Panc1 (cell line): ENCODE results near the gene CCDC83. TPM values are rescaled to one million over a fixed set of nuclear protein-coding genes. Genes with fewer than 3 reads are reported as not detected.

Experiments
- ATAC-seq: fragments of 200-7000 bp; cut with Tn5 transposase; 2 replicates; pipeline ENCODE4 v1.9.1; 2020; ENCODE audit warnings: mild to moderate bottlenecking, moderate library complexity
- BruUV-seq: library from RNA; stranded (reverse); fragments of 400-500 nt; replicated peaks from 2 replicates; lab custom pipeline; 2021; lab: Mats Ljungman, UMichigan
- CTCF ChIA-PET: fragments of 300-600 bp; sonication (Branson Sonifier 250); formaldehyde crosslinking; loops from one replicate; lab custom pipeline; 2022; ENCODE audit warnings: antibody characterized with exemption; lab: Charles Lee
- POLR2A ChIA-PET: fragments of 300-600 bp; sonication (Branson Sonifier 250); formaldehyde crosslinking; loops from one replicate; lab custom pipeline; 2022; ENCODE audit warnings: antibody characterized with exemption; lab: Charles Lee
- DNase-seq: peaks from one replicate; pipeline ENCODE4 v3.0.0-alpha.2; 2010; ENCODE audit warnings: low read depth, low spot score
- H3K27ac ChIP-seq: 2 replicates; pipeline ENCODE4 v1.5.1; 2011; ENCODE audit warnings: mild to moderate bottlenecking, low read length, inconsistent platforms
- H3K27me3 ChIP-seq: fragments of 200-500 bp; sonication (Bioruptor generic); 2 replicates; pipeline ENCODE4 v1.6.0; 2014; ENCODE audit warnings: low read length, inconsistent platforms; ENCODE audit not compliant: control insufficient read depth, insufficient read depth
- H3K36me3 ChIP-seq: fragments of 200-500 bp; sonication (Bioruptor generic); 2 replicates; pipeline ENCODE4 v1.5.1; 2014; ENCODE audit warnings: inconsistent platforms, mild to moderate bottlenecking, low read length, moderate library complexity; ENCODE audit not compliant: control insufficient read depth, insufficient read depth
- H3K4me1 ChIP-seq: 2 replicates; pipeline ENCODE4 v1.5.1; 2011; ENCODE audit warnings: inconsistent platforms, mild to moderate bottlenecking, low read length, moderate library complexity; ENCODE audit not compliant: control insufficient read depth, insufficient read depth
- H3K4me3 ChIP-seq, 2 experiments: 2 replicates each; pipeline ENCODE4 v1.5.1; 2011 to 2012; ENCODE audit warnings: low read depth in 2 of 2, low read length in 2 of 2, mild to moderate bottlenecking in 2 of 2, inconsistent platforms in 1 of 2, moderate library complexity in 1 of 2
- H3K9me3 ChIP-seq: fragments of 200-500 bp; sonication (Bioruptor generic); 2 replicates; pipeline ENCODE4 v1.5.1; 2014; ENCODE audit warnings: low read depth, mild to moderate bottlenecking, inconsistent platforms, low read length, moderate library complexity; ENCODE audit not compliant: control insufficient read depth, insufficient read depth
- CTCF ChIP-seq: fragments of 450-650 bp; IDR thresholded peaks from 2 replicates; pipeline ENCODE4 v1.5.1; 2017; ENCODE audit warnings: mild to moderate bottlenecking
- POLR2AphosphoS5 ChIP-seq: IDR thresholded peaks from 2 replicates; pipeline ENCODE4 v1.6.1; 2012; ENCODE audit warnings: mild to moderate bottlenecking, low read depth, low read length, moderate library complexity
- REST ChIP-seq, 2 experiments: IDR thresholded peaks; 2 replicates each; pipeline ENCODE4 v1.6.1; 2011 to 2012; ENCODE audit warnings: low read depth in 2 of 2, control low read depth in 1 of 2, low read length in 1 of 2, mild to moderate bottlenecking in 1 of 2, moderate library complexity in 1 of 2; ENCODE audit not compliant: insufficient read depth in 1 of 2
- SIN3A ChIP-seq: IDR thresholded peaks from 2 replicates; pipeline ENCODE4 v1.6.1; 2012; ENCODE audit warnings: low read depth, mild to moderate bottlenecking, low read length, moderate library complexity, borderline replicate concordance; ENCODE audit not compliant: insufficient read depth
- TCF7L2 ChIP-seq: IDR thresholded peaks from 2 replicates; pipeline ENCODE4 v1.6.1; 2011; ENCODE audit warnings: mild to moderate bottlenecking, low read depth, low read length, inconsistent platforms
- in situ Hi-C: cut with HindIII; loops from 2 replicates; pipeline ENCODE4 v1.10.0; 2016; ENCODE audit warnings: low sequenced_read_pairs, low pct_unique_long_range_greater_than_20kb
- intact Hi-C: fragments of 100-400 bp; cut with micrococcal nuclease; formaldehyde crosslinking; loops from one replicate; pipeline ENCODE4 v1.10.0; 2022; ENCODE audit not compliant: unreplicated experiment
- total RNA-seq: library from RNA; stranded (reverse); gene quantifications from one replicate; pipeline ENCODE4 v1.2.1, GENCODE V29; 2021; ENCODE audit not compliant: unreplicated experiment

Gene CCDC83
- total RNA-seq, 1 experiment from 2014 or later, result not detected

GRCh38 chr11:85945788-85946187 lies 90.6 kb downstream of the CCDC83 start:
- no peak for ATAC-seq
- ChIA-PET POLR2A (no interaction called here), CTCF (interaction anchor here (1.5 kb wide), 1 partner anchor 273 kb away, joined by 4 read pairs; no protein-coding TSS in a partner anchor)
- TF ChIP-seq SIN3A, result no peak
- TF ChIP-seq POLR2AphosphoS5, result no peak
- TF ChIP-seq CTCF, result no peak
- TF ChIP-seq TCF7L2, result no peak
- TF ChIP-seq REST (IDR thresholded peaks at IDR 0.05; ENCODE audit: insufficient read depth in 1 of 2, low read depth in 2 of 2, low read length in 1 of 2), result no peak
- H3K27me3 ChIP-seq, result no peaks in the 10 kb centered on the region
- in situ Hi-C loops, result no loop called here
- intact Hi-C loops, result loop anchor here (10.0 kb wide), 1 partner anchor 349 kb away; no protein-coding TSS in a partner anchor
- no peaks in the 10 kb centered on the region for H3K4me1 ChIP-seq
- no TSS peak for BruUV-seq
- H3K9me3 ChIP-seq, result no peaks in the 10 kb centered on the region
- H3K4me3 ChIP-seq, result no peak overlapping the region
- H3K36me3 ChIP-seq, result no peaks in the 10 kb centered on the region
- no peak for DNase-seq
- no peak overlapping the region for H3K27ac ChIP-seq

GRCh38 chr11:85946221-85946620 lies 91.0 kb downstream of the CCDC83 start:
- no peak overlapping the region for H3K4me3 ChIP-seq
- H3K9me3 ChIP-seq, result no peaks in the 10 kb centered on the region
- ChIA-PET CTCF (interaction anchor here (1.5 kb wide), 1 partner anchor 272 kb away, joined by 4 read pairs; no protein-coding TSS in a partner anchor), POLR2A (no interaction called here)
- in situ Hi-C loops, result no loop called here
- no peak for TF ChIP-seq TCF7L2
- no peak for TF ChIP-seq REST (IDR thresholded peaks at IDR 0.05; ENCODE audit: insufficient read depth in 1 of 2, low read depth in 2 of 2, low read length in 1 of 2)
- TF ChIP-seq POLR2AphosphoS5, result no peak
- TF ChIP-seq SIN3A, result no peak
- no peak for TF ChIP-seq CTCF
- BruUV-seq, result no TSS peak
- no peak overlapping the region for H3K27ac ChIP-seq
- intact Hi-C loops, result loop anchor here (10.0 kb wide), 1 partner anchor 349 kb away; no protein-coding TSS in a partner anchor
- H3K4me1 ChIP-seq, result no peaks in the 10 kb centered on the region
- DNase-seq, result no peak
- no peaks in the 10 kb centered on the region for H3K27me3 ChIP-seq
- no peak for ATAC-seq
- H3K36me3 ChIP-seq, result no peaks in the 10 kb centered on the region
